PFSK-1 (cell line): Measurements from ENCODE around the gene INAVA.

Source experiments
- POLR2AphosphoS5 ChIP-seq: IDR thresholded peaks from 2 replicates; pipeline ENCODE4 v1.6.1; 2012; ENCODE audit warnings: low read depth, mild to moderate bottlenecking, control low read depth, low read length, moderate library complexity
- SIN3A ChIP-seq: IDR thresholded peaks from 2 replicates; pipeline ENCODE4 v1.6.1; 2012; ENCODE audit warnings: mild to moderate bottlenecking, low read length, moderate library complexity, borderline replicate concordance; ENCODE audit not compliant: insufficient read depth
- TAF1 ChIP-seq: IDR thresholded peaks from 2 replicates; pipeline ENCODE4 v1.6.1; 2012; ENCODE audit warnings: low read length, control low read depth, borderline replicate concordance; ENCODE audit not compliant: insufficient read depth
- TF ChIP-seq, protein P1 (sequence below), 2 experiments: IDR thresholded peaks; 2 replicates each; pipeline versions ENCODE4 v1.6.1 to v1.8.0; 2011 to 2012; ENCODE audit warnings: low read depth in 2 of 2, low read length in 2 of 2, control low read depth in 1 of 2, inconsistent platforms in 1 of 2, mild to moderate bottlenecking in 1 of 2, moderate library complexity in 1 of 2; ENCODE audit not compliant: insufficient read depth in 1 of 2

DNA sequence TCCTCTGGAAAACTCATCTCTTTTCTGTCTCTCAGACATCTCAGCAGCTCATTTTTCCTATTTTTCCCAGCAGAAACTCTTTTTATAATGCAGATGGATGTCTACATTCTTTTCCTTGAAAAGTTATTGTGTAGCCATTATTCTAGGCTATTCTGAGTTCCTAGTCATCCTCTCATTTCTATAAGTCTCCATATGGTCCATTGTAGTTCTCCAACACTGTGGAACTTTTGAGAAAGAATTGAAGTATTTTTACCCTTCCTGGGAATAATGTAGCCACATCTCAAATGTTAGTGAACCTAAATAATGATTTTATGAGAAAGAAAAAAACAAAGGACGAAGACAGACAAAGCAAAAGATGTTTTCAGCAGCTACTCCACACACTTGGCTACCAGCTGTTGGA, 48.3 kb upstream of the INAVA start:
- TF ChIP-seq POLR2AphosphoS5, result no peak
- TF ChIP-seq TAF1, result no peak
- TF ChIP-seq, protein P1, sequence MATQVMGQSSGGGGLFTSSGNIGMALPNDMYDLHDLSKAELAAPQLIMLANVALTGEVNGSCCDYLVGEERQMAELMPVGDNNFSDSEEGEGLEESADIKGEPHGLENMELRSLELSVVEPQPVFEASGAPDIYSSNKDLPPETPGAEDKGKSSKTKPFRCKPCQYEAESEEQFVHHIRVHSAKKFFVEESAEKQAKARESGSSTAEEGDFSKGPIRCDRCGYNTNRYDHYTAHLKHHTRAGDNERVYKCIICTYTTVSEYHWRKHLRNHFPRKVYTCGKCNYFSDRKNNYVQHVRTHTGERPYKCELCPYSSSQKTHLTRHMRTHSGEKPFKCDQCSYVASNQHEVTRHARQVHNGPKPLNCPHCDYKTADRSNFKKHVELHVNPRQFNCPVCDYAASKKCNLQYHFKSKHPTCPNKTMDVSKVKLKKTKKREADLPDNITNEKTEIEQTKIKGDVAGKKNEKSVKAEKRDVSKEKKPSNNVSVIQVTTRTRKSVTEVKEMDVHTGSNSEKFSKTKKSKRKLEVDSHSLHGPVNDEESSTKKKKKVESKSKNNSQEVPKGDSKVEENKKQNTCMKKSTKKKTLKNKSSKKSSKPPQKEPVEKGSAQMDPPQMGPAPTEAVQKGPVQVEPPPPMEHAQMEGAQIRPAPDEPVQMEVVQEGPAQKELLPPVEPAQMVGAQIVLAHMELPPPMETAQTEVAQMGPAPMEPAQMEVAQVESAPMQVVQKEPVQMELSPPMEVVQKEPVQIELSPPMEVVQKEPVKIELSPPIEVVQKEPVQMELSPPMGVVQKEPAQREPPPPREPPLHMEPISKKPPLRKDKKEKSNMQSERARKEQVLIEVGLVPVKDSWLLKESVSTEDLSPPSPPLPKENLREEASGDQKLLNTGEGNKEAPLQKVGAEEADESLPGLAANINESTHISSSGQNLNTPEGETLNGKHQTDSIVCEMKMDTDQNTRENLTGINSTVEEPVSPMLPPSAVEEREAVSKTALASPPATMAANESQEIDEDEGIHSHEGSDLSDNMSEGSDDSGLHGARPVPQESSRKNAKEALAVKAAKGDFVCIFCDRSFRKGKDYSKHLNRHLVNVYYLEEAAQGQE (IDR thresholded peaks at IDR 0.05; ENCODE audit: insufficient read depth in 1 of 2, low read depth in 2 of 2, low read length in 2 of 2), result no peak
- no peak for TF ChIP-seq SIN3A
